H4 (cell line): ENCODE data around the gene JARID2. TPM values are rescaled to one million over a fixed set of nuclear protein-coding genes. Genes with fewer than 3 reads are reported as not detected.

Source experiments
- DNase-seq: peaks from one replicate; pipeline ENCODE4 v3.0.0-alpha.2; 2015; ENCODE audit warnings: low spot score
- total RNA-seq: library from RNA; depleted of rRNA; stranded (reverse); fragments of >200 nt; shearing (Covaris generic); gene quantifications from 2 replicates; pipeline ENCODE4 v1.2.3, GENCODE V29; 2014

Gene JARID2
- total RNA-seq, 1 experiment from 2014 or later: 6.0 TPM

DNA sequence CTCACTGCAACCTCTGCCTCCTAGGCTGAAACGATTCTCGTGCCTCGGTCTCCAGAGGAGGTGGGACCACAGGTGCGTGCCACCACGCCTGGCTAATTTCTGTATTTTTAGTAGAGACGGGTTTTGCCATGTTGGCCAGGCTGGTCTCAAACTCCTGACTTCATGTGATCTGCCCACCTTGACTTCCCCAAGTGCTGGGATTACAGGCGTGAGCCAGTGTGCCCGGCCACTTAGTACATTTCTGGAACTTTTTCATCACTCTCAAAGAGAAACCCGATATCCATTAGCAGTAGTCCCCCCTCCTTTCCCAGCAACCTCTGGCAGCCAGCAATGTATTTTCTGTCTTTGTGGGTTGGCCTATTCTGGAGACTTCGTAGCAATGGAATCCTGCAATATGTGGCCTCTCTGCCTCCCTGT is 109.8 kb downstream of the JARID2 start:
- peak; percentile 16 for DNase-seq

DNA sequence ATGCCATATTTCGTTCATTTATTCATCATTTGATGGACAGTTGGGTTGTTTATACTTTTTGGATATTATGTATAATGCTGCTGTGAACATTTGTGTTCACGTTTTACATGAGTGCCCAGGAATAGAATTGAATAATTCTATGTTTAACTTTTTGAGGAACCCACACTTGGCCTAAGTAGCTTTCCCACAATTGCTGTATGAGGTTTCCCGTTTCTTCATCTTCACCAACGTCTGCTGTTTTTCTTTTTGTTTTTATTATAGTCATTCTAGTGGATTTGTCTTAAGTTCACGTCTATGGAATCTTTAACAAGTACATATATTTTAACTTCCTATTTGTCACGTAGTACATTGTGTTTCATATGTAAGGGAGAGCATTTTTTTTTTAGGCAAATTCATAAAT is 110.3 kb downstream of the JARID2 start:
- no peak for DNase-seq

DNA sequence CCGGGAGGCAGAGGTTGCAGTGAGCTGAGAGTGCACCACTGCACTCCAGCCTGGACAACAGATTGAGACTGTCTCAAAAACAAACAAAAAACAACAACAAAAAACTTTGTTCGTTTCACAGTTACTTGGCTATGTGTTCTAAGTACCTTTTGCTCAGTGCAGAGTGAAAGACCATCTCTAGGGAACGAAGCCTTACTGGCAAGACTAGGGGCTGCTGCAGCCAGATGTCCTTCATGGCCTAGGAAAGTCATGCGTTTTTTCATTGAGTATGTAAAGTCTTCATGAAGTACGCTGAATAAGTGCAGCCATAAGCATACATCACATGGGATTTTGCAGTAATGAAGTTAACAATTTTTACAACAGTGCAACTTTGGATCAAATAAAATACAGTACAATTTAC is 111.1 kb downstream of the JARID2 start:
- no peak for DNase-seq

DNA sequence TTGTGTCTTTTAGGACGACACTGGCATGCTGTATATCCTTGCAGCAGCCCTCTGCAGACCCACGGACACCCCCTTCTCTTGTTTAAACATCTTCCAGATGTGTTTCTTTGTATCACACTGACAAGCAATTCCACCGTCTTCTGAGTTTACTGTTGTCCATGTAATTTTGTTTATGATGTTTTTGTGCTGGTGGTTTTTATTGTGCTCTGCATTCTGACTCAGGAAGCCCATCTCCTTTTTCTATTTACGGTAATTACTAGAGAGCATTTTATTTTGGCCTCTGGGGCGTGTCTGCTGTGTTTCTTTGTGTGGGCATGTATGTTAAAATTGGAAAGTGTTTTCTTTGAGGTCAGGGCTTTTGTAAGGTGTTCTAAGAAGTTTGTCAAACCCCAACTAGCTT is 111.9 kb downstream of the JARID2 start:
- DNase-seq: no peak

DNA sequence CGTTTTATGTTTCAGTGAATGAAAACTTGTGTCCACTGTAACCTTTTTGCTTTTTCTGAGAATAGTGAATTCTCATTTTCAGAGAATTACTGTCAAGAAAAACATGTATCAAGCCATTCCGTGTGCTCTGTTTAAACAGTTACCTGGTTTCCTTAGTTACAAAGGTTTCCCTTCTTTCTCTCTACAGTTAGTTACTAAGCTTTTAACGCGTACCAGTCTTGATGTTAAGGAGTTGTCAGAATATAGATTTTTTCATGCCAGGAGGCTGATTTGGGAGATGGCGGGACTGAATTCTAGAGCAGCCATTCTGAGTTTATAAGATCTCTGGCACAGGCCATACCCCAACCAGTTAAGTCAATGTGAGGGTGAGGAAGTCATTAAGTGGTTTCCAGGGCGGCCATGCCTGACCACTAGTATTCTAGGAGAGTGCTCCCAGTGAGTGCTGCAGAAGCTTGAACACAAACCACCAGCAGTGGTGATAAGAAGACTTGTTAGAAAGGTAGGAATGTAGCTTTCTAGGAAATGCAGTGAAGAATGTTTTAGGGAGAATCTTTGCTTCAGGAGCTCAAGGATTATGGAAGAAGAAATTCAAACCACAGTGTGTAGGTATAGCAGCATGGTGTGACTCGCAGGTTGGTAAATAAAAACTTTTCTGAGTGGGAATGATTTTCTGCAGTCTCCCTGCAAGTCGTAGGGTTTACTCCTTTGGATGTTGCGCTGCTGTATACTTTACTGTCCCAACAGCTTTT is 112.9 kb downstream of the JARID2 start:
- DNase-seq: peak; percentile 43

DNA sequence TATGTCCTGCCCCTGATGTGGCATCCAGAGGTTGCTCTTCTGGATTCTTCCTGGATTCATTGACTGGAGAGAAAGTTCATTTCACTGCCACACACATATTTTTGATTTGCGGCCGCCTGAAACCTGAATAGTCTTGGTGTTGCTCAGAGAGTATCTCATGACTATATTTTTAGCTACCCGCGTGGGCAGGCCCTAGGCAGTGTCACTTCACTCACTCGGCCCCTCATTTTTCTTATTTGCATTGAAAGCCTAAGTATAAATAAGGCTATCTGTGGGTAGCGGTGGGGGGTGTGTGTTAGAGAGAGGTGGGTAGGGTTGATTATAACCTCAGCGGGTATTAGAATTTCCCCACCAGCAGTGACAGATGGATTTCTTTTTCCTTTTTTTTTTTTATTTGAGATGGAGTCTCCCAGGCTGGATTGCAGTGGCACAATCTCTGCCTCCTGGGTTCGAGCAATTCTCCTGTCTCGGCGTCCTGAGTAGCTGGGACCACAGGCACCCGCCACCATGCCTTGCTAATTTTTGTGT is 113.5 kb downstream of the JARID2 start:
- DNase-seq: no peak

DNA sequence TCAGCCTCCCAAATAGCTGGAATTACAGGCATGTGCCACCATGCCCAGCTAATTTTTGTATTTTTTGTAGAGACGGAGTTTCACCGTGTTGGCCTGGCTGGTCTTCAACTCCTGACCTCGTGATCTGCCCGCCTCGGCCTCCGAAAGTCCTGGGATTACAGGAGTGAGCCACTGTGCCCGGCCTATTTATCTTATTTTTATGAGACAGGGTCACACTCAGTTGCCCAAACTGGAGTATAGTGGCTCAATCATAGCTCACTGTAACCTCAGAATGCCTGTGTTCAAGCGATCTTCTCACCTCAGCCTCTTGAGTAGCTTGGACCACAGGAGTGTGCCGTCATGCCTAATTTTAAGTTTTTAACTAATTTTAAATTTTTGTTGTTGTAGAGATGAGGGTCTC is 114.4 kb downstream of the JARID2 start:
- no peak for DNase-seq

DNA sequence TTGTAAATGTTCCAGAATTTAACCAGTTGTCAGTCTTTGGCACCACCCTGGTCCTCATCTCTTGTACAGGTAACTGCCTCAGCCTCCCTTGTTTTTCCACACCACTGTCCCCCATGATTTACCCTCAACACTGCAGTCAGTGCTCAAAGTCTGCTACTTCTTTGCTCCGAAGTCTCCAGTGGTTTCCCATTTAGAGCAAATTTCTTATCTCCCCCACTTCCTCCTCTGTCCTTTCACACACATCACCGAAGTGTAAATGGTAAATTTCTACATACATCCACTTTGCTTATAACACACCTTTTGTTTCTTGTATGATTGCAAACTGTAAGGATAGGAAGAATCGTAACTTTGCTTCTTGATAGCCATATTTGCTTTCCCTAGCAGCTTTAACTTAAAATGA is 115.3 kb downstream of the JARID2 start:
- no peak for DNase-seq

DNA sequence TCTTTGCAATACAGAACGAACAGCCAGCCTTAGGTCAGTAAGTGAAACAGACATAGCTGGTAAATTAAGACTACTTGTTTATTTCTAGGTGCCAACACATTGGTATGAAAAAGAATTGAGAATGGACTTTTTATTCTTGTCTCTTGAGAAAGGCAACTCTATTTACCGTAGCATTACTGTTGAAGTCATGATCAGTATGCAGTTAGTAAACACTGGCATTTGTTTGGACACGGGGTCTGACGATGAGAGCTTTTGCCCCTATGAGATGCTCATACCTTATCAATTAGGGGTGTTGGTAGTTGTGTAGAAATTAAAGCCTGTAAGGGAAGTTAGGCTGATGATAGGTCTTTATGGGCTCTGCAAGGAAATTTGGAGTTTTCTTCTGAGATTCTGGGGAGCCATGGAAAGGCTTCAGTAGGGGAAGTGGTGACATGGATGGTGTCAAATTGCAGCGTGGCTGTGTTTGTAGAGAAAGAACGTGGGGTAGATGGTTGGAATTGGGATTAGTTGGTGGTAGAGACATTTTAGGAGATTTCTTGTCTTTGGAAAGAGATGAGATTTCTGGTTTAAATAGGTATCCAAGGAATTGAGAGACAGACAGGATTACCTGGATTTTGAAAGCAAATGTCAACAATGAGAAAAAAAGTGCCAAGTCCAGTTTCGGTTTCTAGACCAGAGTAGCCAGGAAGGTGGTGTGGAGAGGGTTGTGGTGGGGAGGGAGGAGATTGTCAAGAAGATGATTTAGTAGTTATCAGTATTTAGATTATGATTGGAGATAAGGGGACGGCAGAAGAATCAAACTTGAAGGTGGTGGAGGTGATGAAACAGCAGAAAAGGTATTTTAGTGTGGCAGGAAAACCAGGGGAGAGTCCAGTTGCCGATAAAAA is 116.6 kb downstream of the JARID2 start:
- DNase-seq: no peak

DNA sequence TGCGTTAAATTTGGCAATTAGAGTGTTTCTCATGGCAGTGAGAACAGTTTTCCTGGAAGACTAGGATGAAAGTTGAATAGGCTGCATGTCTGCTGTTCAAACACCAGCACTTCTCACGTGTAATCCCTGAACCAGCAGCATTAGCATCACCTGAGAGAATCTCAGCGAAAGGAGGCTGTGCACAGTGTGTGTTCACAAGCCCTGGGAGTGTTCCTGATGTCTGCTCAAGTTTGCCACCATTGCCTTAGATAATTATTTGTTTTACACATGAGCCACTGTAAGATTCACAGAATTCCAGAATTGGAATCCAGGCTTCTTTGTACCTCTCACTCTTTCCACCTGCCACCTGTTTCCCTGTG is 117.3 kb downstream of the JARID2 start:
- DNase-seq: no peak

DNA sequence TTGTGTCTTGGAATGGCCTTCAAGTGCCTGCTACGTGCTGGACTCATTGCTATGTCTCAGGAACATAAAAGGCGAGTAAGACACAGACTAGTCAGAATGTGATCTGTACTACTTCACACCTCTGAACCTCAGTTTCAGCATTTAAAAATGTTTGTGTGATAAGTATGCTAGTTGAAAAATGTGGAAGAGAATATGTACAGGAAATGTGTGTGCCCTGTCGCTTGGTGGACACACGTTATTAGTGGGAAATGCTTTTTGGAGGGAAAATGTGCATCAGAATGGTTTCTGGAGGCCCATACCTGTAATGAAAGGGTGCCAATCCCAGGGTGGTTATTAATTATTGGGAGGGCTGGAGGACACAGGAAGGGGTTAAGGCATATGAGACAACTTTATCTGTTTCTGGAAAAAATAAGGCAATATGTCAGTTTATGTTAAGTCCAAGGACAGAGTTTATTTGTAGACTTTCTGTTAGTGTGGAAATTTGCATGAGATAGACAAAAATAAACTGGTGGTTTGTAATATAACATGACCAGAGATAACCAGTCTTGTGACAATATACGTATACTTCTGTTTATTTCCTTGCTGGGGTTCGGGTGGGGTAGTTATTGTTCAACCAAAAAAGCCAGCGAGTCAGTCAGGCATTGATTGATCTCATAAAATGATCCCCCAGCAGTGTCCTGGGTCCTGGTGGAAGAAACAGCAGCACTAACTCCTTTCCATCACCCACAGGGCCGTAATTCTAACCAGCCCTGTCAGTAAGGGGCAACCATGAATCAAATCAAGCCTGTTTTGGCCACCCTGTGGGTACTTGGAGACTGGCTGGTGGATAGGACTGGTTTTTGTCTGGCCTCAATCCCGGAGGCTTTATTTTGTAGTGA is 117.9 kb downstream of the JARID2 start:
- no peak for DNase-seq

DNA sequence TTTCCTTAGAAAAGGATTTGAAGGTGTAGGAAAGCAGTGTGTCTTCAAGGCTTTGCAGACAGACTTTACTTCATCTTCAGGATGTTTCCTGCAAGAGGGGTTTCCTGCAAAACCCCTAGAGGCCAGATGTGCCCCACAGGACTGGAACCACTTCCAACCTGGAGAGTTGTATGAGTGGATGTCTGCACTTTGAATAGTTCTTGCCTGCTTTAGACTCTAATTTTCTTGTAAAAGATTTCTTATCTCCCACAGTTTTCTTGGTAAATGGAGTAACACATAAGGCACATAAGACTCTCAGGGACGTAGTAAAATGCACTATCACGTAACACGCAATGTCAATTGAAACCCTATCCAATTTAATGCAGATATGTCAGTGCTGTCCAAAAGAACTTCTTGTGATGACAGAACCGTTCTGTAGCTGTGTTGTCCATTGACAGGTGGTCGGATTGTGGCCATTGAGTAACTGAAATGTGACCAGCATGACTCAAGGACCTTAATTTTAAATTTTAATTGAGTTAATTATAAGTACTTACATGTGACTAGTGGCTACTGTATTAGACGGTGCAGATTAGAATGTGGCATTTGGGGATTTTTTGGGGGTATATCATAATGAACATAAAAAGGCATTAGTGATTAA is 118.7 kb downstream of the JARID2 start:
- no peak for DNase-seq

DNA sequence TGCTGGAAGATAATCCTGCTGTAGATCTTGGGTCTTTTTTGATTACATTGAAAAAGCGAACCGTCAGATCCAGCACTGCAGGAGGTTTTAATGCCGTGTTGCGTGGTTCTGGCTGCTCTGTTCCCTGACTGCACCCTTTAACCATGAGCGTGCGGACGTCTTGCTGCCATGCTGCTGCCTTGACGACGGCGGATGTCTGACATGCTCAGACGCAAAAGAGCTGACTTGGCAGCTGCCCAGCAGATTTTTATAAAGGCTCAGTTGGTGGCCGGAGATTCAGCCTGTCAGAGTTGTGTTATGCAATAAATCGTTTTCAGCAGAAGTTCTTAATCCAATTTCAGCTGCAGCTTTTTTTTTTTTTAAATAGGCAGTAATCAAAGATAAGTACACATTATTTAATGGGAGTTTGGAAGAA is 119.4 kb downstream of the JARID2 start:
- DNase-seq: peak; percentile 43

DNA sequence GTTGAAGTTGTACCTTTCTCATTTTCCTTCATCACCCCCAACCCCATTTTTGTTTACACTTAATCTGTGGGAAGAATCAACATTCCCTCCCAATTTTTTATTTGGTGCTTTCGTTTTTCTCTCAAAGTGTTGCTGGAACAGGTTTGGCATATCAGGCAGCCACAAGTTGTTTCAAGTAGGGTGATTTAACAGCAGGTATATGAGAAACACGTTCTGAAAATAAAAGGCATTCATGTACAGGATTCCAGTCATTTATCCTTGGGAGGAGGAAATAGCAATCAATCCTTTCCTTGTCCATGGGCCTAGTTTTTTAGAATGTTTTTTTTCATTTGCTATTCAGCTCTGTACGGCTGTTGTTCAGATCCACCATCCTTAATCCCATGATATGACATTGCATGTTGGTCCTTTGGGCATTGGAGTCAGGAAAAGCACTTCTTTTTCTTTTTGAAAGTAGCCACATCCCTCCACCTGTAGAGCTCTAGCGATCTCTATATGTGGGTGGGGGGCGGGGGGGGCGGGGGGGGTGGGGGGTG is 120.2 kb downstream of the JARID2 start:
- no peak for DNase-seq

DNA sequence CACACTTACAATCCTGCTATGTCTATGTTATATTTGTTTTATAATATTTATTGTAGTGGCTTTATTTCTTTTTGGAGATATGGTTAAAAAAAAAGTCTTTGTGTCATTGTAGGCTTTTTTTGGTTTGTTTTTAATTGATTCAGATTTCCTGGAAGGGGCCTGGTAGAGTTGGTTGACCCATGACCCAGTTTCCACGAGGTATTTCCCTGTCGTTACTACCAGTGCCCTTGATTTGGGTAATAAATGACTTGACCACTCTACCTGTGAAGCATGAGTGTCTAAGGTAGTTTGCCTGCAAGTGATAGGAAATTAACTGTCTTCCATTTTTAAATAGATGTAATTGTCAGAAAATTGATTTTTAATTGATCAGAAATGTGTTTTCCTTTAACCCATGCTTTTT is 121.0 kb downstream of the JARID2 start:
- no peak for DNase-seq

DNA sequence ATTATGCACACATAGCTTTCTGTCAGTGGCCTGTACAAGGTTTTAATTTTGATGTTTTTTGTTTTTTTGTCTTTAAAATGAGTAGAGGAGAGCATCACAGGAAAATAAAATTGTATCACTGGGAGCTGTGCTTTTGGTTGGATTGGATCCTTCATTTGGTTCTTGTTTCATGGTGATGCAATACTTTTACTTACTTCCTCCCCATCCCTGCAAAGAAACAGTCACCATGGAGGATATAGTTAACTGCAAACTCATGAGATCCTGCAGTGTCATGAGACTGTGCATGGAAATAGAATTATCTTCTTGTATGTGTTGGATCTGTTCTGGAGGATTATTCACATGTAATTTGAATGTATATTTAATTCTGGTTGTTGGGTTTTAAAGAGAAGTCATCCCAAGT is 122.3 kb downstream of the JARID2 start:
- DNase-seq: no peak

DNA sequence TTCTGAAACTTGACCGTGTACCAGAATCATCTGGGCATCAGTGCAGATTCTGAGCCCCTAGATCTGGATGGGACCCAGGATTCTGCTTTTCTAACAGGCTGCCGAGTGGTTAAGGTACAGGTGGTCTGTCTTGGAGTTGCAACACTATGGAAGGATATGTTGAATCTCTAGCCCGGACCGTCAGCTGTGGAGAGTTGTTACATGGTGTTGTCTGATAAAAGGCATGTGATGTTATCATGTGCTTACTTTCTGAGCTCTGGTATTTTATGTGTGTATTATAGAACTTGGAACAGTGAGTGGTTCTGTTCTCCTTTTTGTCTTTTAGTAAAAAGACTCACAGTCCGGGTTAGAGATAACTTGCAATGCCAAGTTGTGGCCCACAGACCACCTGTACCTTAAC is 123.0 kb downstream of the JARID2 start:
- no peak for DNase-seq

DNA sequence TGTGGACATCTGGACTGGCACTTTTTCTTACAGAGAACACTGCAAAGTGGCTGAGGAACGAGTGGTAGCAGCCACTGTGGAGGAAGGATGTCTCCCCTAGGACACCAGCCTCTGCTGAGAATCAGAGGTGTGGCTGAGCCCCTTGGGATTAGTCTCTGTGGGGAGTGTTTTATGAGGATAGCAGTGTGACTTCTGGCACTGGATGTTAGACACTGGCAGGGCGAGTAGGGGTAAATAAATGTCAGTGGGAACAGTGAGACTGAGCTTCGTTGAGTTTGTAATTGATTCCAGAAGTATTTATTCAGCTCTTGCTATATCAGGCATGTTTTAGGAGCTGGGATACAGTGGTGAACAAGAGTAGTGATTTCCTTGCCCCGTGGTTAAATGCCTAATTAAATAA is 124.0 kb downstream of the JARID2 start:
- DNase-seq: no peak

DNA sequence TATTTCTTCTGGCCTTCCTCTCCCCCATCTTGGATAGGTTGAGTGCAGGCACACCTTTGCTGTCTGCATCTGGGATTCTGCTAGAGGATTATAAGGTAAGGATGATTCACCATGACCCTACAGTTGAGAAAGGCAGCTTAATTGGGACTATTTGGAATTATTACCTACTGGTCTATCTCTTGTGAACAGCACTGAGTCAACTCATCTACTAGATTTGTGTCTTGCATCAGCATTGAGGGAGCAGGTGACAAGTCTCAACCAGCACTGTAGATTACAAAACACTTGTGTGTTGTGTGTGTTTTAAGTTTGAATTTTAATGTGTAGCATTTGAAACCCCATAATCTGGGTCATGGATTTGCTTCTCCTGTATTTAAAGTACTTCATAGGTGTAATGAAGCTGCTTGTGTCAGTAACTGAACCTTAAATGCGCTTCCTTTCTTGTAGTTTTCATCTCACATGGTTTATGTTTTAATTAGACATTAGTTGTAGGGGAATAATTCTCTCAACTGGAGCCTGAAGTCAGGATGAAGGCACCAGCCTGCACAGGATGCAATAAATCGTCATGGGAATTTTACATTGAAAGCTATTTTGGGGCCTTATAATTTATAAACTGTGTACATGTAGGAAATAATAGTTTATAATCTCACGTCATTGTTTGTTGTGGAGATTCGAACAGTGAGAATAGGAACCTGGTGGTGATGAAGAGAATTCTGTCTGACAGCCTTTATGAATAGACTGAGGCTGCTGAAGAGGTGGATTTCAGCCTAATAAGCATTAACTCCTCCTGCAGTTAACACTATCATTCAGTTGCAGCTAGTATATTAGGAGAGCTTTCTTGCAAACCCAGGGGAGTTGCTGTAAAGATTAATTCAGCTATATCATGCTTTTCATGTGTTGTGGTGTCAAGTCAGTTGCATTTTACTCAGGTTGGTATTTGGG is 125.1 kb downstream of the JARID2 start:
- DNase-seq: no peak

DNA sequence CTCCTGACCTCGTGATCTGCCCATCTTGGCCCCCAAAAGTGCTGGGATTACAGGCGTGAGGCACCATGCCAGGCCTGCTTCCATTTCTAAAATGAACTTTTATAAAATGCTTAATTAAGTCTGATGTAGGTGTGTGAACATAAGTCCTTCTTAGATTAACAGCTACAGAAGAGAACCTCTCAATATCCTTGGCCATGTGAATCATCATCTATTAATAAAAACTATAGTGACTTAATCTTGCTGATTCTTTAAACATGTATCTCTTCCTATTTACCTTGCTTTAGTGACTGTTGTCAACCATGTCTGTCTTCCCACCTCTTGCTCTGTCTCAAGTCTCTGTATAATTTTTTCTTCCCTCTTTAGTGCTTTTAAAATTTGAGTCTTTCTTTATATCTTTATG is 127.1 kb downstream of the JARID2 start:
- no peak for DNase-seq
